GM19043 (cell line): ENCODE data around the gene EEIG1.

Experiments
- ATAC-seq: cut with Tn5 transposase; IDR thresholded peaks from one replicate; pipeline ENCODE4 v1.9.1; 2021; ENCODE audit warnings: low read depth; ENCODE audit not compliant: unreplicated experiment

The EEIG1 gene

GRCh38 chr9:128001779-128002298 lies 21.1 kb upstream of the EEIG1 start:
- no peak for ATAC-seq

DNA sequence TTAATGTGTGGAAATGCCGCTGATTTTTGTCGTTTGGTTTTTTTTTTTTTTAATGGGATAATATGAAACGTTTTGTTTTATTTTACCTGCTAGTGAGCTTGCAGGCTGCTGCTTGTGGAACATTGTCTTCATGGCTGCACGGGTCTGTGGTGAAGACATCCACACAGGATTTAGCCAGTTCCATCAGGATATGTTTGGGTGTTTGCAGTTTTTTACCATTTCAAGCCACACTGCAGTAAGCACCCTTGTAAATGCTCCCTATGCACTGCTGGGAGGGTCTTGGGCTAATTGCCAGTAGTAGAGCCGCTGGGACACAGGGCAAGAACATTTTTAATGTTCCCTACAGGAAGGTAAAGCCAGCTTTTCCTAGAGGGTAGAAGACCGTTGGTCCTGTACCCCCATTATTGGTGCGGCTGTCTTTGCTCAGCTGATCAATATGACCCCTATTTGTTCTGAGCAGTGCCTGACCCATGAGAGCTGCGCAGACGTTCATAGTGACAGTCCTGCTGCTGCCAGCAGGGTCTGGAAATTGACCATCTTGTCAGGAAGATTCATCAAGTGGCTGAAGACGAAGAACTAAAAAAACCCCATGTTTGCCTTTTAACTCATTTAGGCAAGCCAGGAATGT lies 20.5 kb upstream of the EEIG1 start:
- ATAC-seq, result no peak

- no peak for ATAC-seq
Observed at GRCh38 chr9:127999461-127999860, 18.7 kb upstream of the EEIG1 start.

DNA sequence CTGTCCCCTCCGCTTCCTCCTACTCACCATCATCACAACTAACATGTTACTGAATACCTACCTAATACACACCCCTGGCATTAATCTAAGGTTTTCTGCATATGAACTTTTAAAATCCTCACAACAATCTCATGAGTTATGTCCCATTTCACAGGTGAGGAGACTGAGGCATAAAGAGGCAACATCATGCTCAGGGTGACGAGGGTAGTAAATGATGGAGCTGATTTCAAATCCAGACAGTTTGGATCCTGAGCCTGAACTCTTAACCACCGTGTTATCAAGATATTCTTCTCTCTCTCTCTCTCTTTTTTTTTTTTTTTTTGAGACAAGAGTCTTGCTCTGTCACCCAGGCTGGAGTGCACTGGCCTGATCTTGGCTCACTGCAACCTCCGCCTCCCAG lies 12.9 kb upstream of the EEIG1 start:
- ATAC-seq, result no peak

- ATAC-seq, result no peak
Observed at GRCh38 chr9:127991757-127992274, 11.0 kb upstream of the EEIG1 start.

DNA sequence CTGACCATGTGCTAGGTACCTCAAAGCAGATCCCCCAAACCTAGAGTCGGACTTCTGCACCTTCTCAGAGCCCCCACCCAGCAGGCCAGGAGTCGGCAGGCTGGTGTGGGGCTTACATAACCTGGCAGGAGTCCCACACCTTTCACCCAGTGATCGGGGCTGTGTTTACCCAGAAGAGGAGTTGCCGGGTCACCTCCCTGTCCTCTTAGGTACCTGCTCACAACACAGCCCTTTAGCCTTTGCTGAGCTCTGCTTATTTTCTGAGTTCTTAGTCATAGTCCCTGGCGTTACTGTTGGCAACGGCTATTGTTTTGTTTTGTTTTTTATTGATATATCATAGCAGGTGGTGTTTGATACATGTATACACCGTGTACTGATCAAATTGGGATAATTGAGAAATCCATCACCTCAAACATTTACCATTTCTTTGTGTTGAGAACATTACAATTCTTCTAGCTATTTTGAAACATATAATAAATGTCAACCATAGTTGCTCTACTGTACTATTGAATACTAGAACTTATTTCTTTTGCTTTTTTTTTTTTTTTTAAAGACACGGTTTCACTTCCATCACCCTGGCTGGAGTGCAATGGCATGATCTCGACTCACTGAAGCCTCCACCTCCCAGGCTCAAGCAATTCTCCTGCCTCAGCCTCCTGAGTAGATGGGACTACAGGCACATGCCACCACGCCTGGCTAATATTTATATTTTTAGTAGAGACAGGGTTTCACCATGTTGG lies 10.4 kb upstream of the EEIG1 start:
- ATAC-seq, result no peak

GRCh38 chr9:127990554-127990953 lies 9.8 kb upstream of the EEIG1 start:
- no peak for ATAC-seq

- no peak for ATAC-seq
Observed at GRCh38 chr9:127989094-127989493, 8.3 kb upstream of the EEIG1 start.

DNA sequence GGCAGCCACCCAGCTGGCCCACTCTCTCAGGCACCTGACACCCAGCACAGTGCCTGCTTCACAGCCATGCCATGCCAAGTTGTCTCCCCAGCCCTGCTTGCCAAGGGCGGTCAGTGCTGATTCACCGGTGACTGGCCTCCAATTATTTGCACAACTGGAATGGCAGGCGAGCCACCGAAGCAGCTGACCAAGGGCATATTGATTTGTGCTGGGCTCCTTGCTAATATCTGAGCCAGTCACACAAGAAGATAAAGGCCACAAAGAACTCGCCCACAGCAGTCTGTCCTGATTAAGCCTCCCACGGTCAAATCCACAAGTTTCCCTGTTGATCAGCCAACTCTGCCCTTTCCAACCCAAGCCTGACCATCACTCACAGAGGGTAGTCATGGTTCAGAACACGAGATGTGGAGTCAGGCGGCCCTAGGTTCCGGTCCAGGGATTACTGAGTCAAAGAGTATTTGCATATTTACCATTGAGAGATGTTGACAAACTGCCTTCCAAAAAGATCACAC lies 6.4 kb upstream of the EEIG1 start:
- ATAC-seq, result no peak

GRCh38 chr9:127985011-127985410 lies 4.2 kb upstream of the EEIG1 start:
- ATAC-seq, result no peak

DNA sequence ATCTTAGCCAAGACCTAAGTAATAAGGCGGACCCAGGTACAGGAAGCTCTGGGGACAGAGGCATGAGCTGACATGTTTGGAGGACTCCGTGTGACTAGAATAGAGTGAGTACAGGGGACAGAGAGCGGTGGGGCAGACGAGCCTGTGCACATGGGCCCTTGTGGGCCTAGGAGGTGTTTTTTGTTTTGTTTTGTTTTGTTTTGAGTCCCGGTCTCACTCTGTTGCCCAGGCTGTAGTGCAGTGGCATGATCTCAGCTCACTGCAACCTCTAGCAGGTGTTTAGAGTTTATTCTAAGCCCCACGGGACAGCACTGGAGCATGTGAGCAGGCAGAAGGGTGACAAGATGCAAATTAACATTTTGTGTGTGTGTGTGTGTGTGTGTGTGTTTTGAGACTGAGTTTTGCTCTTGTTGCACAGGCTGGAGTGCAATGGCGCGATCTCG lies 3.1 kb upstream of the EEIG1 start:
- ATAC-seq, result peak; percentile 39

DNA sequence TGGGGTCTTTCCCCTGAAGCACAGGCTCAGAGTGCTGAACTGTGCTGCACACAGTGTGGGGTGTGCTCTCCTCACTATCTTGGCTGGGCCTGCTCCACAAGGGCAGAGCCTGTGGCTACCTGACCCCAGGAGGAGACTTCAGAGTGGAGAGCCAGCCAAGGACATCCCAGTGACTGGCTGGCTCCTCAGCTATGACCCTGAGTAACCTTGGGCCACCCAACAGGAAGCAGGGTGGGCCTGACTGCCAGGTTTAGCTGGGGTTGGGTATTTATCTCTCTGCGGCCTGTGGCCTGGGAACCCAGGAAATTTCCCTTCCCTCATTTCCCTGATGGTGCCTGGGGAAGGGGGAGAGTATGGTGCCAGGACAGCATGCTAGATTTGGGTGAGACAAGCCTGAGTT lies 2.1 kb upstream of the EEIG1 start:
- no peak for ATAC-seq

- ATAC-seq, result no peak
Observed at GRCh38 chr9:127981559-127982121, 851 bp upstream of the EEIG1 start.

DNA sequence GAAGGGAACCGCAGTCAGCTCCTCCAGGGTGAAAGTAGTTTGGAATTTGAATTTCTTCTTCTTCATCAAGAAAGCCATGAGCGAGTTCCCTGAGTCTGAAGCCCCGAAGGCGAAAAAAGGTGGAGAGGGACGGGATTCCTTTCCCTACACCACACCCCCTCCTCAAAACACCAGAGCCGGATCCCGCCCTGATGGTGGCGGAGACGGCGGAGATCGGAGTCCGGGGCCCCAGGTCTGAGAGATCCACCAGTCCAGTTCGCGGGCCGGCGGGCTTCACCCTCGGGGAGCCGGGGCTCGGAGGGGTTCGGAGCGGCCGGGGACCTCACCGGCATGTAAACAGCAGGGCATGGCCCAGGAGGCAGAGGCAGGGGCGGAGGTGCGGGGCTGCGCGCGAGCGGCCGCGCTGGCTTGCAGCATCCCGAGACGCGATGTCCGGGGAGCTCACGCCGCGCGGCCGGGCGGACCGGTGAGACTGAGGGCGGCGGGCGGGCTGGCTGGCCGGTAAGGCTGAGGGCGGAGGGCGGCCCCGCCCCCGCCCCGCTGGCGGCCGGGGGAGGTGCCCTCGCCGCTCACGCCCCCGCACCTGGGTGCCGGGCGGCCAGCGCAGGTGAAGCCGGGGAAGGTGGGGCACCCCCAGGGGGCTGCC lies 606 bp downstream of the EEIG1 start:
- ATAC-seq, result peak; percentile 4

DNA sequence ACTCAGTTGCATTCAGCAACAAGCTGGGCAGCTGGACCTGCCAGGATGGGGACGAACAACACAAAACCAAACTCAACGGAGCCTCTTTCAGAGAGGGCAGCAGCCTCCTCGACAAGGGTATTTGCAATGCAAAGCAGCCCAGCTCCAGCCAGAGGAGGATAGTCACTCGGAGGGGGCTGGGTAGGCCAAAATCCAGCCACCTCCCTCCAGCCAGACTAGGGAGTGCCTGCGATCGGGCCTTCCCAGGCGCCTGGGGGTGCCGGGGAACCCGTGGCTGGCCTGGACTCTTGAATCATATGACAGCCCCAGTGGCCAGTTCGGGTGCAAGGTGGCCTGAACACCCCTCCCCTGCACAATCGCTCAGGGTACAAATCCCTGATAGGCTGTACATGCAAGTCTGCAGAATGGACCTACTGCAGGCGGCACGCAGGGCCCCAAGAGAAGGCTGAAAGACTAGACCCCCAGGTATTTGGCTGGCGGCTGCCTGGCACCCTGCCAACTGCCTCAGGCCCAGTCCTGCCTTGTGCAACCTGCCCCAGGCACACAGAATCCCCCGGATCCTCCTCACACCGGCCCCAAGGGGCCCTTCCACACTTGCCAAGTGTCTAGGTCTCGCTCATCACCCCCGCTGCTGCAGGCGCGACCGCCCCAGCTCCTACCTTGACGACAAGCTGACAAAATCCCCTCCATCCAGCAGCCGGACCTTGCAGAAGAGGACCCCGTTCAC lies 1.3 kb downstream of the EEIG1 start:
- ATAC-seq, result no peak

GRCh38 chr9:127979015-127979332 lies 1.8 kb downstream of the EEIG1 start:
- no peak for ATAC-seq

DNA sequence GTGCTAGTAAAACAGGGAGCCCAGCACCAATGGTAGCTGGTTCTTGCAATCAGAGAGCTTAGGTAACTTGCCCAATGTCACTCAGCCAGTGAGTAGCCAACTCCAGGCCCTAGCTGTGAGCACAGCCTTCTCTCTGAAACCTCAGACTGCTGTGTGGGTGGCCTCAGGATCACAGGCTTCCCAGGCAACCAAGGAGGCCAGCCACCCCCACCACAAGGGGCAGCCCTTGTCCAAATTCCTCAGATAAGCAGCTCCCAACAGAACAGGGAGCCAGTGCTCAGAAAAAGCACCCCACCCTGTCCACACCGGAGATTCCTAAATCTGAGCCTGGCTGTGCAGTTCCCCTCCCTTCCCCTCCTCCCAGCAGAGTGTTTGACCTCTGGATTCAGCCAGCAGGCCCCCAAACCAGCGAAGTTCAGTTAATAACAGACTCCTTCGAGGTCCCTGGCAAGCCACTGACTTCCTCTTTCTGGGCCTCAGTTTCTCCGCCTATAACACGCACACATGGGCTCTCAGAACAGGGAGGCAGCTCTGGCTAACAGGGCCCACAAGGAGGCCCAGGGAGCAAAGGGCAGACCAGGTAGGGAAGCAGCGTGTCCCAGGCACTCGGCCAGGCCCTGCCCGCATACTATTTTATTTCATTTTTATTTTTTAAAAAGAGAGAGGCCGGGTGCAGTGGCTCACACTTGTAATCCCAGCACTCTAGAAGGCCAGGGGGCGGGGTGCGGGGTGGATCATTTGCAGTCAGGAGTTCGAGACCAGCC lies 2.7 kb downstream of the EEIG1 start:
- ATAC-seq, result no peak

- no peak for ATAC-seq
Observed at GRCh38 chr9:127977009-127977883, 3.5 kb downstream of the EEIG1 start.

DNA sequence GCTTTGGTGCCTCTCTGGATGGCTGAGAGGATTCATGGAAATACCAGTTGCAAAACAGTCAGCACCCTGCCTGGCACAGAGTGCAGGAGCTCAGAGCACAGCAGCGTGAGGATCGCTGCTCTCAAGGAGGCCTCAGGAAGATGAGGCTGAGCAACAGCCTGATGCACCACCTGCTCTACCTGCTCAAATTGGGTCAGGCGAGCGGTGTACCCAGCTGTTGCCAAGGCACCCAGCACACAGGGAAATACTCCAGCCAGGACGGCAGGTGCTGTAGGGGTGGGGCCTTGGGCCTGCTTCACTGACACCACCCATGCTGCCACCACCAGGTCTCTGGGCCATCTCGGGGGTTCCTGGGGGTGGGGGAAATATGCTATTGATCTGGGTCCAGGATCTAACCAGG lies 4.3 kb downstream of the EEIG1 start:
- ATAC-seq, result no peak
